ENCODE data around the gene FLRT3.

DNA sequence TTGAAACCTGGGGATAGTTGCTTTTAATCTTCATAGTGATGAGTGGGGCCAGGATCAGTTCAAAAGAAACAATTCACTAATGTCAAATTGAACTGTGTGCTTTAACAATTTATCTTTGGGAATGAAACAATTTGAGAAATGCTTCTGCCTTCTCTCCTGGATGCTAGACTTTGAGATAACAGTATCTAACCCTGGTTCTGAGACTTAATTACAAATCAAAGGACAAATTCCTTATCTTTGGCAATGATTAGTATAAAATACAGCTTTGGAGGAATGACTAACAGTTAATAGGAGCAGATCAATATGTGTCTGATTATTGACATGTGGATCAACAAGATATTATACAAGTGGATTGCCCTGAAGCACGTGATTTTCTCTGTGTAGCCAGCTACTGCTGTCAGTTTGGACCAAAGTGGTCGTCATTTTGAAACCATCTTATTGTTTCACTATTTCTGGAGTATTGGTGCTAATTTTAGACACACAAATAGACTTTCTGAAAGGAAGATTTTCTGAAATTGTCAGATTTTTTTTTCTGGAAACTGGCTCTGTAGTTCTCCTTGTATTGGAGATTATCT is 6.2 kb upstream of the FLRT3 start:
- TF ChIP-seq, protein P1, sequence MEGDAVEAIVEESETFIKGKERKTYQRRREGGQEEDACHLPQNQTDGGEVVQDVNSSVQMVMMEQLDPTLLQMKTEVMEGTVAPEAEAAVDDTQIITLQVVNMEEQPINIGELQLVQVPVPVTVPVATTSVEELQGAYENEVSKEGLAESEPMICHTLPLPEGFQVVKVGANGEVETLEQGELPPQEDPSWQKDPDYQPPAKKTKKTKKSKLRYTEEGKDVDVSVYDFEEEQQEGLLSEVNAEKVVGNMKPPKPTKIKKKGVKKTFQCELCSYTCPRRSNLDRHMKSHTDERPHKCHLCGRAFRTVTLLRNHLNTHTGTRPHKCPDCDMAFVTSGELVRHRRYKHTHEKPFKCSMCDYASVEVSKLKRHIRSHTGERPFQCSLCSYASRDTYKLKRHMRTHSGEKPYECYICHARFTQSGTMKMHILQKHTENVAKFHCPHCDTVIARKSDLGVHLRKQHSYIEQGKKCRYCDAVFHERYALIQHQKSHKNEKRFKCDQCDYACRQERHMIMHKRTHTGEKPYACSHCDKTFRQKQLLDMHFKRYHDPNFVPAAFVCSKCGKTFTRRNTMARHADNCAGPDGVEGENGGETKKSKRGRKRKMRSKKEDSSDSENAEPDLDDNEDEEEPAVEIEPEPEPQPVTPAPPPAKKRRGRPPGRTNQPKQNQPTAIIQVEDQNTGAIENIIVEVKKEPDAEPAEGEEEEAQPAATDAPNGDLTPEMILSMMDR (IDR thresholded peaks at IDR 0.05): no peak
- no peak for TF ChIP-seq EZH2 (IDR thresholded peaks at IDR 0.05)
